GM18511 (cell line): ENCODE results near the gene ZNF746.
"Not testable (repeated sequence)": the region's sequence is repeated elsewhere in the genome, so short reads cannot be mapped to it uniquely, and the experiment has no call there.

Source experiments
- ATAC-seq: cut with Tn5 transposase; IDR thresholded peaks from one replicate; pipeline ENCODE4 v1.9.1; 2021; ENCODE audit warnings: mild to moderate bottlenecking, moderate library complexity; ENCODE audit not compliant: unreplicated experiment

The ZNF746 gene

GRCh38 chr7:149459540-149460452 is 37.8 kb downstream of the ZNF746 start:
- peak; percentile 42 for ATAC-seq

GRCh38 chr7:149459201-149459539 is 38.4 kb downstream of the ZNF746 start:
- no peak for ATAC-seq

GRCh38 chr7:149458235-149458634 is 39.4 kb downstream of the ZNF746 start:
- ATAC-seq: no peak

GRCh38 chr7:149457766-149458165 is 39.8 kb downstream of the ZNF746 start:
- no peak for ATAC-seq

GRCh38 chr7:149456506-149457421 is 40.8 kb downstream of the ZNF746 start:
- ATAC-seq: no peak

- ATAC-seq: no peak
Measured at GRCh38 chr7:149455175-149455950, 42.2 kb downstream of the ZNF746 start.

- no peak for ATAC-seq
Measured at GRCh38 chr7:149454750-149455149, 42.9 kb downstream of the ZNF746 start.

- no peak for ATAC-seq
Measured at GRCh38 chr7:149454006-149454405, 43.6 kb downstream of the ZNF746 start.

GRCh38 chr7:149450821-149451220 is 46.8 kb downstream of the ZNF746 start:
- no peak for ATAC-seq

GRCh38 chr7:149449897-149450296 is 47.7 kb downstream of the ZNF746 start:
- ATAC-seq: no peak

GRCh38 chr7:149448961-149449360 is 48.6 kb downstream of the ZNF746 start:
- ATAC-seq: no peak

- not testable (repeated sequence) for ATAC-seq
Measured at GRCh38 chr7:149446026-149446425, 51.6 kb downstream of the ZNF746 start.

- ATAC-seq: no peak
Measured at GRCh38 chr7:149444287-149444686, 53.3 kb downstream of the ZNF746 start.

- ATAC-seq: no peak
Measured at GRCh38 chr7:149443523-149443922, 54.1 kb downstream of the ZNF746 start.

GRCh38 chr7:149442924-149443323 is 54.7 kb downstream of the ZNF746 start:
- ATAC-seq: no peak

GRCh38 chr7:149440222-149440621 is 57.4 kb downstream of the ZNF746 start:
- no peak for ATAC-seq

- ATAC-seq: no peak
Measured at GRCh38 chr7:149436358-149436757, 61.3 kb downstream of the ZNF746 start.

- ATAC-seq: no peak
Measured at GRCh38 chr7:149433124-149433523, 64.5 kb downstream of the ZNF746 start.

GRCh38 chr7:149432121-149432691 is 65.4 kb downstream of the ZNF746 start:
- ATAC-seq: no peak

GRCh38 chr7:149431486-149432120 is 66.0 kb downstream of the ZNF746 start:
- ATAC-seq: no peak
